Erythroblast (primary cell): Measurements from ENCODE around the gene SLC6A11.

Experiments
- GATA1 ChIP-seq: IDR thresholded peaks from 2 replicates; pipeline ENCODE4 v1.6.1; 2011; ENCODE audit warnings: low read depth, mild to moderate bottlenecking, control low read depth, low read length, moderate library complexity
- POLR2A ChIP-seq: IDR thresholded peaks from 2 replicates; pipeline ENCODE4 v1.6.1; 2011; ENCODE audit warnings: mild to moderate bottlenecking, low read length

DNA sequence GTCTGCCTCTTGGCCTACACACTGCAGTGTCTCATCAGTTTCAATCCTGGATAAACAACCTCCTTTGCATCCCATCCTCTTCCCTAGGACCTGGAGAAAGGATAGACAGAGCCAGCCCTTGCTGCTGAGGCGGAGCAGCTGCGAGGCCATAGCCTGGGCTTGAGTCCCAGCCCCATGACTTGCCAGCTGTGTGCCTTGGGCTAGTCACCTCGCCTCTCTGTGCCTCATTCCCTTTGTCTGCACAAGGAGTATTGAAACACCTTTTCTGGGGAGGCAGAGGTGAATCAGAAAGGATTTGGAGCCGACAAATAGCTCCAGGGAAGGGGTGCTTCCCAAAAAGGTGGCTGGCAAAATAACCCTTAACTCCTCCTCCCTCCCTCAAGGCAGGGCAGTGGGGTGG is 111.5 kb downstream of the SLC6A11 start:
- TF ChIP-seq POLR2A (no peak), GATA1 (no peak)
